Trophoblast cell (in vitro differentiated cells and primary cell): ENCODE results near the gene THRB.

Source experiments
- DNase-seq, 2 donors: peaks; one replicate each; pipeline ENCODE4 v3.0.0-alpha.2; 2016
- H2AFZ ChIP-seq: 2 replicates; pipeline ENCODE4 v1.6.1; 2013; ENCODE audit warnings: low read length, moderate library complexity, mild to moderate bottlenecking; ENCODE audit not compliant: insufficient read depth, poor library complexity
- H2AK5ac ChIP-seq: 2 replicates; pipeline ENCODE4 v1.6.1; 2013; ENCODE audit warnings: mild to moderate bottlenecking, low read length
- H2BK120ac ChIP-seq: 2 replicates; pipeline ENCODE4 v1.6.1; 2013; ENCODE audit warnings: low read length, mild to moderate bottlenecking, moderate library complexity; ENCODE audit not compliant: insufficient read depth, poor library complexity
- H2BK12ac ChIP-seq: 2 replicates; pipeline ENCODE4 v1.6.1; 2013; ENCODE audit warnings: mild to moderate bottlenecking, low read length, moderate library complexity
- H2BK5ac ChIP-seq: 2 replicates; pipeline ENCODE4 v1.6.1; 2013; ENCODE audit warnings: low read length, low read depth, moderate library complexity, mild to moderate bottlenecking; ENCODE audit not compliant: poor library complexity
- H3K14ac ChIP-seq: 2 replicates; pipeline ENCODE4 v1.6.1; 2013; ENCODE audit warnings: mild to moderate bottlenecking, low read length
- H3K18ac ChIP-seq: 2 replicates; pipeline ENCODE4 v1.6.1; 2013; ENCODE audit warnings: mild to moderate bottlenecking, low read length
- H3K23ac ChIP-seq: 2 replicates; pipeline ENCODE4 v1.6.1; 2013; ENCODE audit warnings: low read length
- H3K27ac ChIP-seq: 2 replicates; pipeline ENCODE4 v1.5.1; 2013; ENCODE audit warnings: low read depth, mild to moderate bottlenecking, inconsistent platforms, low read length, moderate library complexity
- H3K27me3 ChIP-seq: 2 replicates; pipeline ENCODE4 v1.6.1; 2013; ENCODE audit warnings: inconsistent platforms, mild to moderate bottlenecking, low read length, moderate library complexity; ENCODE audit not compliant: insufficient read depth
- H3K36me3 ChIP-seq, 2 experiments: 1 replicate in 1 of 2; 2 replicates in 1 of 2; pipeline ENCODE4 v1.6.1; 2013; ENCODE audit warnings: low read length in 2 of 2, mild to moderate bottlenecking in 2 of 2, moderate library complexity in 1 of 2; ENCODE audit not compliant: insufficient read depth in 2 of 2, control insufficient read depth in 1 of 2
- H3K4ac ChIP-seq: 2 replicates; pipeline ENCODE4 v1.6.1; 2013; ENCODE audit warnings: low read depth, mild to moderate bottlenecking, low read length, moderate library complexity
- H3K4me1 ChIP-seq, 2 experiments: 1 replicate in 1 of 2; 2 replicates in 1 of 2; pipeline ENCODE4 v1.6.1; 2013; ENCODE audit warnings: low read length in 2 of 2, mild to moderate bottlenecking in 2 of 2, moderate library complexity in 1 of 2; ENCODE audit not compliant: insufficient read depth in 2 of 2, control insufficient read depth in 1 of 2
- H3K4me2 ChIP-seq: 2 replicates; pipeline ENCODE4 v1.6.1; 2013; ENCODE audit warnings: inconsistent platforms, mild to moderate bottlenecking, low read length, moderate library complexity
- H3K4me3 ChIP-seq: 2 replicates; pipeline ENCODE4 v1.5.1; 2013; ENCODE audit warnings: mild to moderate bottlenecking, low read depth, low read length, inconsistent platforms
- H3K79me1 ChIP-seq: one replicate; pipeline ENCODE4 v1.6.1; 2013; ENCODE audit warnings: low read length
- H3K79me2 ChIP-seq: 2 replicates; pipeline ENCODE4 v1.6.1; 2013; ENCODE audit warnings: low read length, mild to moderate bottlenecking; ENCODE audit not compliant: control insufficient read depth, insufficient read depth, poor library complexity
- H3K9ac ChIP-seq: 2 replicates; pipeline ENCODE4 v1.6.1; 2013; ENCODE audit warnings: mild to moderate bottlenecking, low read length
- H3K9me3 ChIP-seq: 2 replicates; pipeline ENCODE4 v1.6.1; 2013; ENCODE audit warnings: low read depth, mild to moderate bottlenecking, control low read depth, inconsistent platforms, low read length; ENCODE audit not compliant: insufficient read depth
- H4K12ac ChIP-seq: 2 replicates; pipeline ENCODE4 v1.6.1; 2013; ENCODE audit warnings: low read depth, mild to moderate bottlenecking, low read length, moderate library complexity
- H4K8ac ChIP-seq: 2 replicates; pipeline ENCODE4 v1.6.1; 2013; ENCODE audit warnings: low read depth, mild to moderate bottlenecking, low read length, moderate library complexity
- H4K91ac ChIP-seq: one replicate; pipeline ENCODE4 v1.6.1; 2013; ENCODE audit warnings: low read depth, mild to moderate bottlenecking, low read length, moderate library complexity
- WGBS: extraction: QIAGEN DNeasy Blood & Tissue Kit; methylation state at CpG from one replicate; pipeline ENCODE4 v1.1.7; 2013; ENCODE audit warnings: missing lambda C conversion rate; ENCODE audit not compliant: insufficient read length, insufficient coverage; ENCODE audit errors: extremely low coverage; 5-methylcytosine and 5-hydroxymethylcytosine counted together

Gene THRB

DNA sequence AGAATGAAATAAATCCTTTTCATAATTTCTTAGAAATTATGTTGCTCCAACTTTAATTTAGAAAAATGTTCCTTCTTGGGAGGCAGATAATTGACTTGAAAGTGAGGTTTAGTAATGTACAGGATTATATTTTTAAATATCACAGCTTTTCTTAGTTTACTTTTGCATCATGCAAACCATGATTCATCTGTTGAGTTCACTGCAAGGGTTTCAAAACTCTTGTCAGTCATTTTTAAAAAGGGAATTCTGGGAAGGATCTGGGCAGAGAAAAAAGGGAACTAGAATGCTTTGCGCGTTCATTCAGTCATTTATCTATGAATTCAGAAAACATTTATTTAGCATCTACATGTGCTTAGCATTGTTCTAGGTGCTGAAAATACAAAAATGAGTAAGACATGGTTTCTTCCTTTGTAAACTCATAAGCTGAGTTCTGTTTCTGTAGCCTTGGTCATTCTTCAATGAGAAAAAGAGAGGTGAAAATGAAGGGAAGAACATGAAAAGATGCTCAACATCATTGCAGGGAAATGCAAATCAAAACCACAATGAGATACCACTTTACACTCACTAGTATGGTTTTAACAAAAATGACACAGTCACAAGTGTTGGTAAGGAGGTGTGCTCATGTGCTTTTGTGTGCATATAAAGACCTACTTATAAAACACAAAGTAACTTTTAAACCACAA lies 340.5 kb downstream of the THRB start:
- no peak overlapping the region for H2BK120ac ChIP-seq
- H2BK12ac ChIP-seq: no peak overlapping the region
- no peak overlapping the region for H3K4me2 ChIP-seq
- H3K4me1 ChIP-seq: peaks cover 9 to 11% of the 10 kb centered on the region in 2 experiments
- H3K27ac ChIP-seq: peak overlapping the region; percentile 8
- no peak overlapping the region for H2AFZ ChIP-seq
- no peak overlapping the region for H4K12ac ChIP-seq
- peaks cover 2% of the 10 kb centered on the region for H3K79me2 ChIP-seq
- H3K14ac ChIP-seq: no peak overlapping the region
- H3K27me3 ChIP-seq: no peaks in the 10 kb centered on the region
- no peak overlapping the region for H2AK5ac ChIP-seq
- H2BK5ac ChIP-seq: no peak overlapping the region
- WGBS: no CpG with 5 or more reads among the region's 2 CpGs
- H3K4ac ChIP-seq: no peak overlapping the region
- no peaks in the 10 kb centered on the region for H3K9me3 ChIP-seq
- H4K8ac ChIP-seq: no peak overlapping the region
- peaks cover 21% of the 10 kb centered on the region for H3K79me1 ChIP-seq
- DNase-seq: peak in 1 of 2 donors; percentile 38
- no peak overlapping the region for H3K9ac ChIP-seq
- H3K23ac ChIP-seq: no peak overlapping the region
- peaks cover 0 to 2% of the 10 kb centered on the region in 2 experiments for H3K36me3 ChIP-seq
- no peak overlapping the region for H3K4me3 ChIP-seq
- H4K91ac ChIP-seq: no peak overlapping the region
- H3K18ac ChIP-seq: no peak overlapping the region

DNA sequence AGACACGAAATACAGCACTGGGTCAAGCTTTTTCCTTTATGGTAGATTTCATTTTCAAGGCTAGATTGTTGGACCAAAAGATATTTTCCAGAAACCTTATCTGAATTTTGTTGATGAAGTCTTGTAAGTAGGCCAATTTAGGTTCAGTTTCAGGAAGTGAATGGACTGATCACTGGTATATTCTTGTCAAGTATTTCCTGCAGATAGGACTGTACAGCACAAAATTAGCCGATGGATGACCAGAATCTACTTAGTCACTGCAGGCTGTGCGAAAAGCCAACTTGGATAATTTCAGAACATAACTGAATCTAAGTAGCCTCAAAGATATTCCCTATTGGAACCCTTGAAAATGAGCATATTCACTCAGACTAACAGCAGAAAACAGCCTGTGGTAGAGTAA lies 343.1 kb downstream of the THRB start:
- H3K4me3 ChIP-seq: no peak overlapping the region
- WGBS: no CpG with 5 or more reads among the region's 3 CpGs

DNA sequence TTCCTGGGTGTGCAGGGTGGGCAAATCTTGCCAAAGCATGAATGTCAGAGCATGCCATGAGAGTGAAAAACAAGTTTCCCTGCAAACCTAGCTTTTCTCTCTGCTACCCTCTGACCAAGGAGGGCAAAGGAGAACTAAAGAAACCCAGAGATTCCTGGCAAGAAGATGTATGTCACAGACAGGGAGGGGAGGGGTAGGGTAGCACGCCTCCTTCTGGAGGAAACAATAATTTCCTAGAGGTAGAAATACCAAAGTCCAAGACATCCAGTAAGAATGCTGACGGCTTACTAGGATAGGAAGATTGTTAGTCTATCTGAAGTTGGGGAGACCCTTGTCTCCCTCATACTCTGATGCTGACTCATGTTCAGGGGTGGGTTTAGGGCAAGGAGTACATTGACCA lies 345.6 kb downstream of the THRB start:
- Histone ChIP-seq H4K12ac (no peak overlapping the region), H3K23ac (no peak overlapping the region), H3K36me3 (peaks cover 0 to 2% of the 10 kb centered on the region in 2 experiments), H2BK5ac (peak overlapping the region; percentile 92), H3K14ac (peak overlapping the region; percentile 15), H3K79me1 (peaks cover 23% of the 10 kb centered on the region), H3K79me2 (no peaks in the 10 kb centered on the region), H3K4me3 (no peak overlapping the region), H2AK5ac (peak overlapping the region; percentile 100), H3K9me3 (no peaks in the 10 kb centered on the region), H2BK120ac (peak overlapping the region; percentile 68), H3K18ac (peak overlapping the region; percentile 69), H3K27me3 (no peaks in the 10 kb centered on the region), H3K4me1 (peaks cover 6 to 15% of the 10 kb centered on the region in 2 experiments), H2AFZ (no peak overlapping the region), H3K4me2 (no peak overlapping the region), H3K27ac (peak overlapping the region; percentile 61), H4K91ac (peak overlapping the region; percentile 82), H3K9ac (no peak overlapping the region), H3K4ac (peak overlapping the region; percentile 35), H4K8ac (peak overlapping the region; percentile 42), H2BK12ac (peak overlapping the region; percentile 80)
- DNase-seq: peak; percentile 20 to 67
- no CpG with 5 or more reads among the region's 2 CpGs for WGBS

More for the DNA sequence above, 343.1 kb downstream of the THRB start:
- Histone ChIP-seq H3K4me1 (peaks cover 5 to 12% of the 10 kb centered on the region in 2 experiments), H2AK5ac (no peak overlapping the region), H4K91ac (no peak overlapping the region), H3K79me1 (peaks cover 19% of the 10 kb centered on the region), H3K4me2 (no peak overlapping the region), H4K12ac (no peak overlapping the region), H2AFZ (no peak overlapping the region), H3K9me3 (no peaks in the 10 kb centered on the region), H3K4ac (no peak overlapping the region), H2BK12ac (peak overlapping the region; percentile 9), H3K23ac (no peak overlapping the region), H3K36me3 (peaks cover 0 to 2% of the 10 kb centered on the region in 2 experiments), H3K27me3 (no peaks in the 10 kb centered on the region), H2BK120ac (peak overlapping the region; percentile 80), H3K9ac (no peak overlapping the region), H3K18ac (no peak overlapping the region), H3K14ac (peak overlapping the region; percentile 74), H4K8ac (peak overlapping the region; percentile 1), H3K79me2 (no peaks in the 10 kb centered on the region), H2BK5ac (no peak overlapping the region), H3K27ac (peak overlapping the region; percentile 91)
- no peak for DNase-seq

DNA sequence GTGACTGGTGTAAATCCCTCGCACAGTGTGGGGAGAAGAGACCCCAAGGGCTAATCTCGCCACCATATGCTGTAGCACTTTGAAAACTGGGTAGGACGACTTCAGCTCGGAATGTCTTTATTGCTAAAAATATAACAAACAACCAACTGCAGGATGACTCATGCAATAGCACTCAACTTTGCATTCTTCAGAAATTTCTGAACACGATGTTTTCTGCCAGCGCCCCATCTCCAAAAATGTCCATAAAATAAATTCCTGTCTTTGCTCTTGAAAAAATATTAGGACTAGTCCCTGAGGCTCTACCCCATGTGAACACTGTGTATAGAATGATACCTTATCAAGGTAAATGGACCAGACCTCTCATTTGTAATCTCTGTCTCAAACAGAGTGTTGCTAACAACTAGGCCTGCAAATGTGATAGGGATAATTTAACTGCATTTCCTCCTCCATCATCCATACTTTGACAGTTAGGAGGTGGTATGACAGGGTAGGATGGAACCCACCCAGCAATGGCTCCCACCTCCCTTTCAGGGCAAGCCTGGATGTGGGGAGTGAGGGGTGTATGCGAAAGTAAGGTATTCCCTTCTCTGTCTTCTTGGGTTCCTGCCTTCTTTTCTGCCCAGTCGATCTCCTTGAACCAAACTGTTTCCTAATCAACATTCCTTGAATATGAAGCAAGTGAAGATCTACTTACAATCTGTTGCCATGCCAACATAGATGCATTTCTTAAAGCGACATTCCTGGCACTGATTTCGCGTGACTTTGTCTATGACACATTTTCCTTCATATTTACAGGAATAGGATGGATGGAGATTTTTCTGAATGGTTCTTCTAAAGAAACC lies 348.4 kb downstream of the THRB start:
- H2AK5ac ChIP-seq: no peak overlapping the region
- no peaks in the 10 kb centered on the region for H3K9me3 ChIP-seq
- no peak overlapping the region for H3K23ac ChIP-seq
- H3K4me2 ChIP-seq: peak overlapping the region; percentile 24
- H4K8ac ChIP-seq: peak overlapping the region; percentile 4
- H3K18ac ChIP-seq: no peak overlapping the region
- DNase-seq: peak; percentile 83 to 99
- no peaks in the 10 kb centered on the region for H3K79me2 ChIP-seq
- H3K36me3 ChIP-seq: peaks cover 8 to 11% of the 10 kb centered on the region in 2 experiments
- peak overlapping the region; percentile 38 for H4K91ac ChIP-seq
- peak overlapping the region; percentile 68 for H3K27ac ChIP-seq
- H3K9ac ChIP-seq: no peak overlapping the region
- H3K4me1 ChIP-seq: peaks cover 6 to 11% of the 10 kb centered on the region in 2 experiments
- H2BK5ac ChIP-seq: peak overlapping the region; percentile 21
- H4K12ac ChIP-seq: no peak overlapping the region
- no CpG with 5 or more reads among the region's 11 CpGs for WGBS
- H3K4me3 ChIP-seq: no peak overlapping the region
- peak overlapping the region; percentile 22 for H2BK12ac ChIP-seq
- peak overlapping the region; percentile 35 for H2BK120ac ChIP-seq
- H3K14ac ChIP-seq: no peak overlapping the region
- H3K27me3 ChIP-seq: no peaks in the 10 kb centered on the region
- no peak overlapping the region for H2AFZ ChIP-seq
- peaks cover 24% of the 10 kb centered on the region for H3K79me1 ChIP-seq
- H3K4ac ChIP-seq: no peak overlapping the region
